Measurements from ENCODE around the gene ST6GALNAC6.

Gene ST6GALNAC6

GRCh38 chr9:127931092-127931881 lies 31.9 kb upstream of the ST6GALNAC6 start:
- no peak for DNase-seq

GRCh38 chr9:127930231-127931091 lies 31.1 kb upstream of the ST6GALNAC6 start, which contains the start of gene PIP5KL1:
Gene PIP5KL1 (minus strand): TSS chr9:127930777. CDS start chr9:127930752, 25 bp downstream.
- DNase-seq, result peak; percentile 8

- DNase-seq, result no peak
Measured at GRCh38 chr9:127929625-127929979, 30.2 kb upstream of the ST6GALNAC6 start.

DNA sequence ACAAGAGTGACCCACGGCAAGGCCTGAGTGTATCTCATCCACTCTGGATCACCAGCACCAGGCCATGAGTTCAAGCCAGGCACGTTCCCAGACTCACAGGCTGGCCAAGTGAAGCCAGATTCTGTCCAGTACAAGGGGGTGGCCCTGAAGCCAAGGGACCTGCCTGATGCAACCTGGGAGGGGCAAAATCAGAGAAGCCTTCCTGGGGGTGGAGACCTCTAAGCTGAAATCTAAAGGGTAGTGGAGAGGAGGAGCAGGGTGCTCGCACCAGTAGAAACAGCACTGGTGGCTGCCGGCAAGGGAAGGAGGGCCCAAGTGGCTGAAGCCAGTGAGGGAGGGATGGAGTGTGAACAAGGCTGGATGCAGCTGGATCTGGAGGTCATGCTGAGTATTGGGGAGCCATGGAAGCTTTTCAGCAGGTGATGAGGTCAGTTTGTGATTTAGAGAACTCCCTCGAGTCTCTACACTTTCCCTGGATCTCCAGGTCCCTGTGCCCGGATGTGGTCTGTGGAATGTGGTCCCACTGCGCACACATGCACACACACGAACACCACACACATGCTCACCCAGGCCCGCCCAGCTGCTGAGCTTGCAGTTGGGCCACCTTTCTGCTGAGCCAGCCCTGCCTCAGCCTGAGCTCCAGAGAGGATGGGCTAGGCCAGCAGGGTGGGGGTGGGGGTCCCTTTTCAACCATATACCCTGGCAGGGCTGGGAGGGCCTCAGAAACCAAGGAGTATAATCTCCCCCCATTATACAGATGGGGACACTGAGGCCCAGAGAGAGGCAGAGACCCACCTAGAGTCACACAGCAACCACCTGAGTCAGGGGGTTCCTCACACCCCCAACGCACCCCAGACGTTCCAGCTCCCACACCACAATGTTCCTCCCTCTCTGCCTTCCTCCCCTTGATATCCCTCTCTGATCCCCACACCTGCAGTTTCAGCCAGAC lies 29.5 kb upstream of the ST6GALNAC6 start:
- DNase-seq, result no peak

DNA sequence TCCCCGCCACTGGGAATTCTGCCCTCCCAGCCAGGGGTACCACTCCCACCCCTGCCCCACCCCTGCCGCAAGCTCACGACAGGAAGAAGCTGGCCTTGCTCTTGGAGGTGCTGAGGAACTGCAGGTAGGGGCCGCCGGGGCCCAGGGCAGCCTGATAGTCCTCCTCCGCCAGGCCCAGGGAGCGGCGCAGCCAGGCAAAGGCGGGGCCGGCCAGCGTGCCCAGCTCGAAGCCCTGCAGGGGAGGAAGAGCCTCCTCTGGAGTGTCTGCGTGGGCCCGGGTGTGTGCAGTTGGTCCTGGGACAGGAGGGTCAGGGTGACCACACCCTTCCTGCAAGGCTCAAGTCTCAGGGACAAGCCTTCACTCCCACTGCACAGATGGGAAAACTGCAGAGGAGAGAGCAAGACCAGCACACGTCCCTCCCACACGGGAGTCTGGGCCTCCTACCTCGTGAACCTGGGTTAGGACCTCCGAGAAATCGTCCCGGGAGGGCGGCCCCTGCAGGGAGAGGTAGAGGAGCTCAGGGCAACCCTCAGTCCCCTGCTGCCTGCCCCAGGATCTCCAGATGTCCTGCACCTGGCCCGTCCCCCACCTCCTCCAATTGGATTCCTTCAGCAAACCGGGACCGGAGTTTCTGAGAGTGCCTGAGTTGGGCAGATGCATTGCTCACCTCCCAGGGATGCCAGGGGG lies 28.7 kb upstream of the ST6GALNAC6 start:
- no peak for DNase-seq

GRCh38 chr9:127927201-127927987 lies 28.0 kb upstream of the ST6GALNAC6 start:
- no peak for DNase-seq

GRCh38 chr9:127926906-127927200 lies 27.4 kb upstream of the ST6GALNAC6 start:
- DNase-seq, result no peak

DNA sequence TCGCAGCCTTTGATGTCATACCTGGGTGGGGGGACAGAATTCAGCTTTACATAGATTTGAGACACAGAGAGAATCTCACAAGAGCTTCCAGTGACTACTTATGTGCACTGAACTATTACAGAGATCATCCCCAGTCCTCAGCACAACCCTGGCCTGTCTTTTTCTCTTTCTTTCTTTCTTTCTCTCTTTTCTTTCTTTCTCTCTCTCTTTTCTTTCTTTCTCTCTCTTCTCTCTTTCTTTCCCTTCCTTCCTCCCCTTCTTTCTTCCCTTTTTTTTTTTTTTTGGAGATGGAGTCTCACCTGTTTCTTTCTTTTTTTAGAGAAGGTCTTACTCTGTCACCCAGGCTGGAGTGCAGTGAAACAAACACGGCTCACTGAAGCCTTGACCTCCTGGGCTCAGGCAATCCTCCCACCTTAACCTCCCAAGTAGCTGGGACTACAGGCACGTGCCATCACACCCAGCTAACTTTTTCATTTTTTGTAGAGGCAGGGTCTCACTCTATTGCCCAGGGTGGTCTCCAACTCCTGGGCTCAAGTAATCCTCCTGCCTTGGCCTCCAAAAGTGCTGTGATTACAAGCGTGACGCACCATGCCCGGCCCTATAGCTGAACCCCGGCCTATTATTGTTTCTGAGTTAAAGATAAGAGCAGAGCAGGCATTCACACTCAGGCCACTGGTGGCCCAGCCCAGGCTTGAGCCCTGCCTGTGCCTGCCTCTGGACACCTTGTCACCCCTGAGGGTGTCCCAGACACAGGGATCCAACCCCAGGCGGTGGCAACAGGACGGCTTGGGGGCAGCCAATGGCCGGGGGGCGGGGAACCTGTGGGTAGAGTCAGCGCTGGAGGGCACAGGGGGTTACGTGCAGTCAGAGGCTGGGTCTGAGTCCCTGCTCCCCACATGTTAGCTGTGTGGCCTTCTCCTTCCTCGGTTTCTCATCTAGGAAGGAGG lies 26.8 kb upstream of the ST6GALNAC6 start:
- no peak for DNase-seq

GRCh38 chr9:127924736-127925444 lies 25.5 kb upstream of the ST6GALNAC6 start:
- no peak for DNase-seq

- no peak for DNase-seq
Measured at GRCh38 chr9:127923771-127924170, 24.4 kb upstream of the ST6GALNAC6 start.

DNA sequence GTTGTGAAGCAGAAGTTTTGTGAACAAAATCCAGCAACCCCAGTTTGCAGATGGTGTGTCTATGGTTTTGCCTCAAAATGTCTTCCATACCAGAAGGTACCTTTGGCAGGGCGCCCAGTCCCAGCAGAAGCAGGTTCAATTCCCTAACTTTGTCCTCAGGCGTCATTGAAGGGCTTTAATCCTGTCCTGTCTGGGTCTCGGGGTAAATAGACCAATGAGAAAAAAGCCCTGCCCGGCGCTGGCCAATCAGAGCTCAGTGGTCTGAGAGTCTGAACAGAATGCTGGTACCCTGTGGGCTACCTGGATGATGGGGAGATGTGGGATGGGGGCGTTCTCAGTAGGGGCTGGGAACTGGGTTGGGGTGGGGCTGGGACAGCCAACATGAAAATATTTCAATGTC lies 23.6 kb upstream of the ST6GALNAC6 start:
- peak; percentile 26 for DNase-seq

- peak; percentile 39 for DNase-seq
Measured at GRCh38 chr9:127921557-127922120, 22.2 kb upstream of the ST6GALNAC6 start.

DNA sequence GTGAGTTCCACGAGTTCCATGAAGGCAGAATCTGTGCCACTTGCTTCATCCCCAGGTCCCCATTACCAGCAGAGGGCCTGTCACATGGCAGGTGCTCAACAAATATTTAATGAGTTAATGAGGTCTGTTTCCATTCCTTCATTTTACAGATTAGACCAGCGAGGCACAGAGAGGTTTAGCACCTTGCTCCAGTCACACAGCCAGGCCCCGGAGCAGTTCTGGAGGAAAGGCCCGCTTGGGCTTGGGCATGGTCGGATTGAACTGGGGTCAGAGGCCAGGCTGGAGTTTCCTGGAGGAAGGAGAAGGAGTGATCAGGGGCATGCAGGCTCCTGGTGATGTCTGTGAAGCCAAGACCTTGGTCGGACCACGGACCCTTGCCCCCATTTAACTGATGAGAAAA lies 21.4 kb upstream of the ST6GALNAC6 start:
- DNase-seq, result no peak

GRCh38 chr9:127919253-127919815 lies 19.9 kb upstream of the ST6GALNAC6 start:
- DNase-seq, result no peak

- no peak for DNase-seq
Measured at GRCh38 chr9:127918183-127919107, 19.0 kb upstream of the ST6GALNAC6 start.

DNA sequence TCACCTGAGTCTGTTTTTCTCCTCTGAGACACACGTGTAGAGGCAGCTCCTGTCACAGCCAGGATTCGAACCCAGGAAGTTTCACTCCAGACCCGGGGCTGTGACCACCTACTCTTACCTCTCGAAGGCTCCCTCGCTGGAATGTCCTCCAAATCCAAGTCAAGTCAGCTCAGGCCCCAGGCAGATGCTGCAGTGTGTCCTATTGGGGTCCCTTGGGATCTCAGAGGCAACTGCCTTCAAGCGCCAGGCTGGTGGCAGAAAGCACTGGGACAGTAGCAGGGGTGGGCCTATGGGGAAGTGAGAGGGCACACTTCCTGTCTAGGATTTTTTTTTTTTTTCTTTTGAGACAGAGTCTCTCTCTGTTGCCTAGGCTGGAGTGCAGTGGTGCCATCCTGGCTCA lies 18.2 kb upstream of the ST6GALNAC6 start:
- no peak for DNase-seq

- DNase-seq, result peak; percentile 50
Measured at GRCh38 chr9:127916720-127917581, 17.5 kb upstream of the ST6GALNAC6 start, which contains the start of gene ST6GALNAC4. Gene ST6GALNAC4 (minus strand): TSS chr9:127917041. CDS start chr9:127916419, 622 bp downstream.

All from NCI-H1694 treated with DMSO at 0.1 percent for 48 hours (cell line).